Uterus (tissue), 2 donors: ENCODE data around the gene SLC22A24.

ENCODE experiments used
- CTCF ChIP-seq, 4 experiments: fragments of 200-600 bp in 2 of 4; fragments of 450-650 bp in 2 of 4; sonication (generic) in 2 of 4; IDR thresholded peaks; one replicate each; pipeline ENCODE4 v1.5.1; 2016 to 2019; ENCODE audit warnings: antibody characterized with exemption in 4 of 4, mild to moderate bottlenecking in 2 of 4, moderate library complexity in 1 of 4
- POLR2A ChIP-seq, 2 donors: fragments of 450-650 bp; IDR thresholded peaks; one replicate each; pipeline ENCODE4 v1.6.1; 2016; ENCODE audit warnings: antibody characterized with exemption in 2 of 2, mild to moderate bottlenecking in 1 of 2, moderate library complexity in 1 of 2

- TF ChIP-seq POLR2A (IDR thresholded peaks at IDR 0.05) (no peak), CTCF (IDR thresholded peaks at IDR 0.05) (no peak)
Measured at GRCh38 chr11:63032457-63032856, 111.6 kb downstream of the SLC22A24 start.
